ENCODE results near the gene PHC1.
"Not testable (repeated sequence)": the region's sequence is repeated elsewhere in the genome, so short reads cannot be mapped to it uniquely, and the experiment has no call there.

DNA sequence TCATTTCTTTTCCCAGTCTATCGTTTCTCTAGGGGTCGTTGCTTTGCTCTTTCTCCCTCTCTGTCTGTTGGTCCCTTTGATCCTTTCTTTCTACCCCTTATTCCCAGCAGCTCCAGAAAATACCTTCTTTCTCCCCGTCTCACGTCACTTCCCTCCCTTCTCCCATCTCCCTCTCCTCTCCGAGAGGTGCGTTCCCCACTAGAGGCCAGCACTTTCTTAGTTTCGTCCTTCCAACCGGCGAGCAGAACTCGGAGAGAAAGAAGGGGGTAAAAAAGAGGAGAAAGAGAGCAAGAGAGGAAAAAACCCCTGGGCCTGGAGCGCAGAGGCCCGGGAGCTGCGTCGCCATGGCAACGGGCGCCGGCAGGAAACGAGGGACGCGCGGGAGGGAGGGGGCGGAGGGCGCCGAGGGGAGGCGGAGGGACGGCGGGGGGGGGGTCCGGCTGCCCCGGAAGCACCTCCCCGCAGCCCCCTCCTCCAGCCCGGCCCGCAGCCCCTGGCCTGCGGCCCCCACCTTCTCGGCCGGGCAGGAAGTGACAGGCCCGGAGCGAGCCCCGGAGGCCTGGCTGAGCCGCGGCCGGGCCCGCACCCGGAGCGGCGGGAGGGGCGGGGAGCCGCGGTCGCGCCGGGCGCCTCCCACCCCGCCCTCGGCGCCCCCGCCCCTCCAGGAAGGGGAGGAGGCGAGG is at the start of gene PHC1:
- TF ChIP-seq, protein P1, sequence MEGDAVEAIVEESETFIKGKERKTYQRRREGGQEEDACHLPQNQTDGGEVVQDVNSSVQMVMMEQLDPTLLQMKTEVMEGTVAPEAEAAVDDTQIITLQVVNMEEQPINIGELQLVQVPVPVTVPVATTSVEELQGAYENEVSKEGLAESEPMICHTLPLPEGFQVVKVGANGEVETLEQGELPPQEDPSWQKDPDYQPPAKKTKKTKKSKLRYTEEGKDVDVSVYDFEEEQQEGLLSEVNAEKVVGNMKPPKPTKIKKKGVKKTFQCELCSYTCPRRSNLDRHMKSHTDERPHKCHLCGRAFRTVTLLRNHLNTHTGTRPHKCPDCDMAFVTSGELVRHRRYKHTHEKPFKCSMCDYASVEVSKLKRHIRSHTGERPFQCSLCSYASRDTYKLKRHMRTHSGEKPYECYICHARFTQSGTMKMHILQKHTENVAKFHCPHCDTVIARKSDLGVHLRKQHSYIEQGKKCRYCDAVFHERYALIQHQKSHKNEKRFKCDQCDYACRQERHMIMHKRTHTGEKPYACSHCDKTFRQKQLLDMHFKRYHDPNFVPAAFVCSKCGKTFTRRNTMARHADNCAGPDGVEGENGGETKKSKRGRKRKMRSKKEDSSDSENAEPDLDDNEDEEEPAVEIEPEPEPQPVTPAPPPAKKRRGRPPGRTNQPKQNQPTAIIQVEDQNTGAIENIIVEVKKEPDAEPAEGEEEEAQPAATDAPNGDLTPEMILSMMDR (IDR thresholded peaks at IDR 0.05) = peak in 3 of 7 experiments; percentile 35 to 39 (median 37)
- TF ChIP-seq POLR2AphosphoS5 (IDR thresholded peaks at IDR 0.05) = peak in 1 of 3 donors; percentile 7
- not testable (repeated sequence) for TF ChIP-seq POLR2A, EP300 (IDR thresholded peaks at IDR 0.05)
